A549 (cell line): ENCODE results near the gene FAT3. TPM values are rescaled to one million over a fixed set of nuclear protein-coding genes. Genes with fewer than 3 reads are reported as not detected.

Source experiments
- ATAC-seq, 2 experiments: fragments of 200-7000 bp in 1 of 2; fragments of >200 bp in 1 of 2; cut with Nextera tagmentation in 1 of 2; cut with Tn5 transposase in 1 of 2; 3 replicates each; pipeline versions ENCODE4 v1.8.0 to v1.9.1; 2018 to 2020; ENCODE audit warnings: mild to moderate bottlenecking in 1 of 2, moderate library complexity in 1 of 2
- CTCF ChIA-PET: fragments of 300-600 bp; sonication (Branson Sonifier 250); formaldehyde crosslinking; extraction: SDS; loops from one replicate; lab custom pipeline; 2021; ENCODE audit warnings: antibody characterized with exemption, inconsistent platforms; lab: Yijun Ruan, JAX
- POLR2A ChIA-PET: fragments of 350-600 bp; formaldehyde crosslinking; extraction: SDS; loops from one replicate; lab custom pipeline; 2021; ENCODE audit warnings: antibody characterized with exemption, inconsistent platforms; lab: Yijun Ruan, JAX
- DNase-seq, 2 experiments: peaks; one replicate each; pipeline versions ENCODE4 v3.0.0 to v3.0.0-alpha.2; 2011 to 2016; ENCODE audit warnings: low read depth in 1 of 2, low spot score in 1 of 2
- FAIRE-seq: peaks from 2 replicates; lab custom pipeline; 2011; peaks lifted over from hg19 to GRCh38; lab: Jason Lieb, UNC
- H3K27ac ChIP-seq, 2 experiments: fragments of >200 bp; sonication (Bioruptor Twin); formaldehyde crosslinking; 3 replicates each; pipeline ENCODE4 v1.5.1; 2016 to 2017
- H3K4me1 ChIP-seq: fragments of >200 bp; sonication (Bioruptor Twin); formaldehyde crosslinking; 3 replicates; pipeline ENCODE4 v1.6.1; 2016
- H3K4me2 ChIP-seq: fragments of >200 bp; sonication (Bioruptor Twin); formaldehyde crosslinking; 3 replicates; pipeline ENCODE4 v1.6.1; 2016
- H3K4me3 ChIP-seq: fragments of >200 bp; sonication (Bioruptor Twin); formaldehyde crosslinking; 3 replicates; pipeline ENCODE4 v1.5.1; 2016
- H3K9me3 ChIP-seq: fragments of >200 bp; sonication (Bioruptor Twin); formaldehyde crosslinking; 3 replicates; pipeline ENCODE4 v1.6.1; 2016
- ATOH8 ChIP-seq: fragments of 250-450 bp; sonication (Bioruptor Pico); IDR thresholded peaks from 2 replicates; pipeline ENCODE4 v1.5.0; 2020; ENCODE audit warnings: low read depth, mild to moderate bottlenecking, moderate library complexity
- CBX8 ChIP-seq: fragments of 200-600 bp; sonication (generic); IDR thresholded peaks from 2 replicates; pipeline ENCODE4 v1.6.1; 2016
- CHD4 ChIP-seq: fragments of 200-600 bp; sonication (generic); IDR thresholded peaks from 2 replicates; pipeline ENCODE4 v1.6.1; 2016; ENCODE audit warnings: antibody characterized with exemption, mild to moderate bottlenecking, borderline replicate concordance
- CTCF ChIP-seq: fragments of >200 bp; sonication (Bioruptor Twin); formaldehyde crosslinking; IDR thresholded peaks from 3 replicates; pipeline ENCODE4 v1.5.1; 2016
- ELK1 ChIP-seq: fragments of 150-350 bp; IDR thresholded peaks from 2 replicates; pipeline ENCODE4 v1.6.1; 2014; ENCODE audit warnings: low read depth, mild to moderate bottlenecking, low read length
- GATA3 ChIP-seq: IDR thresholded peaks from 2 replicates; pipeline ENCODE4 v1.6.1; 2012; ENCODE audit warnings: borderline replicate concordance
- HOXB5 ChIP-seq: fragments of 250-450 bp; sonication (Bioruptor Pico); IDR thresholded peaks from 2 replicates; pipeline ENCODE4 v1.5.0; 2020; ENCODE audit warnings: mild to moderate bottlenecking, moderate library complexity
- MAX ChIP-seq: IDR thresholded peaks from 2 replicates; pipeline ENCODE4 v1.6.1; 2012
- POLR2AphosphoS2 ChIP-seq: conservative IDR thresholded peaks from 2 replicates; pipeline ENCODE4 v1.6.1; 2012; ENCODE audit warnings: low read length, improper control_type of control experiment, inconsistent platforms
- RAD21 ChIP-seq, 2 experiments: fragments of >200 bp in 1 of 2; sonication (Bioruptor Twin) in 1 of 2; formaldehyde crosslinking in 1 of 2; IDR thresholded peaks in 1 of 2; conservative IDR thresholded peaks in 1 of 2; 2 replicates in 1 of 2; 3 replicates in 1 of 2; pipeline ENCODE4 v1.6.1; 2012 to 2018; ENCODE audit warnings: inconsistent platforms in 1 of 2
- REST ChIP-seq: fragments of 200-600 bp; sonication (generic); IDR thresholded peaks from 2 replicates; pipeline ENCODE4 v1.6.1; 2016; ENCODE audit warnings: antibody characterized with exemption, mild to moderate bottlenecking, moderate library complexity
- SMC3 ChIP-seq: fragments of >200 bp; sonication (Bioruptor Twin); formaldehyde crosslinking; IDR thresholded peaks from 3 replicates; pipeline ENCODE4 v1.6.1; 2018; ENCODE audit warnings: inconsistent platforms
- SREBF2 ChIP-seq: fragments of 450-650 bp; IDR thresholded peaks from 2 replicates; pipeline ENCODE4 v1.6.1; 2014; ENCODE audit warnings: mild to moderate bottlenecking, moderate library complexity
- ZFP36 ChIP-seq: fragments of 450-650 bp; IDR thresholded peaks from 2 replicates; pipeline ENCODE4 v1.6.1; 2014; ENCODE audit warnings: borderline replicate concordance; ENCODE audit not compliant: partially characterized antibody
- ZNF302 ChIP-seq: fragments of 250-450 bp; sonication (Bioruptor Pico); IDR thresholded peaks from 2 replicates; pipeline ENCODE4 v1.9.0; 2021; ENCODE audit warnings: inconsistent platforms, mild to moderate bottlenecking, moderate library complexity
- WGBS: methylation state at CpG from one replicate; pipeline ENCODE4 v1.1.6; 2017; ENCODE audit errors: missing lambda C conversion rate; 5-methylcytosine and 5-hydroxymethylcytosine counted together
- polyA plus RNA-seq, 4 experiments: library from polyadenylated mRNA; depleted of rRNA in 3 of 4; stranded (reverse); fragments of >200 nt; fragmentation: RNase III in 1 of 4; extraction: RNeasy Plus Mini Kit Qiagen cat#74134 plus additional on column Dnase treatment in 1 of 4; gene quantifications; 2 replicates in 3 of 4; 3 replicates in 1 of 4; pipeline ENCODE4 v1.2.3, GENCODE V29; 2011 to 2017

Gene FAT3
- polyA plus RNA-seq, 2 of the 4 experiments (the other 2 are of a cell fraction), result 0.61 to 1.4 TPM

GRCh38 chr11:92266806-92267205 is 42.2 kb downstream of the FAT3 start:
- no peak for TF ChIP-seq GATA3
- TF ChIP-seq REST, result no peak
- TF ChIP-seq HOXB5, result no peak
- no peak for TF ChIP-seq CTCF
- TF ChIP-seq CBX8, result no peak
- no peak for TF ChIP-seq ZNF302 (CRISPR knock-in tag)
- CTCF ChIA-PET, result no interaction called here
- DNase-seq (no peak), FAIRE-seq (no peak), ATAC-seq (no peak)
- no peaks in the 10 kb centered on the region for H3K9me3 ChIP-seq
- peak overlapping the region in 1 of 2 experiments; percentile 22; a peak in 1 of 6 replicates for H3K27ac ChIP-seq
- H3K4me1 ChIP-seq, result peaks cover 32% of the 10 kb centered on the region
- no peak overlapping the region for H3K4me2 ChIP-seq
- POLR2A ChIA-PET, result no interaction called here
- no peak overlapping the region for H3K4me3 ChIP-seq
- 93% methylated on average over 4 of the region's 4 CpGs for WGBS

GRCh38 chr11:92267278-92267677 is 42.7 kb downstream of the FAT3 start:
- no peak overlapping the region for H3K4me2 ChIP-seq
- H3K27ac ChIP-seq, result peak overlapping the region in 1 of 2 experiments; percentile 55; a peak in 3 of 6 replicates
- no peak overlapping the region for H3K4me3 ChIP-seq
- H3K9me3 ChIP-seq, result no peaks in the 10 kb centered on the region
- ChIA-PET CTCF (no interaction called here), POLR2A (interaction anchor here (0.7 kb wide), 1 partner anchor 45 kb away, joined by 3 read pairs; no protein-coding TSS in a partner anchor)
- 96% methylated on average over 2 of the region's 2 CpGs for WGBS
- no peak for FAIRE-seq
- H3K4me1 ChIP-seq, result peaks cover 32% of the 10 kb centered on the region
- no peak for ATAC-seq
- TF ChIP-seq SMC3, result no peak
- TF ChIP-seq MAX, result no peak
- TF ChIP-seq POLR2AphosphoS2, result no peak
- no peak for TF ChIP-seq SREBF2
- TF ChIP-seq RAD21 (conservative IDR thresholded peaks at IDR 0.05 in 1 of 2, IDR thresholded peaks at IDR 0.05 in 1 of 2), result no peak
- TF ChIP-seq REST, result no peak
- DNase-seq, result no peak

- H3K4me3 ChIP-seq, result no peak overlapping the region
- FAIRE-seq, result no peak
- CTCF ChIA-PET, result interaction anchor here (1.0 kb wide), 1 partner anchor 76 kb away, joined by 4 read pairs; no protein-coding TSS in a partner anchor
- TF ChIP-seq ZFP36 (peak; percentile 12), CHD4 (no peak), ELK1 (no peak), ATOH8 (CRISPR knock-in tag) (no peak)
- POLR2A ChIA-PET, result interaction anchor here (0.7 kb wide), 1 partner anchor 46 kb away, joined by 3 read pairs; no protein-coding TSS in a partner anchor
- H3K4me2 ChIP-seq, result peak overlapping the region; percentile 48
- peak overlapping the region; percentile 66 to 79 for H3K27ac ChIP-seq
- DNase-seq, result no peak
- ATAC-seq, result no peak
- H3K4me1 ChIP-seq, result peaks cover 32% of the 10 kb centered on the region
- no peaks in the 10 kb centered on the region for H3K9me3 ChIP-seq
Observed at GRCh38 chr11:92267968-92268367, 43.4 kb downstream of the FAT3 start.
